GM19372 (cell line): Measurements from ENCODE around the gene FAM107B.
"Not testable (repeated sequence)": the region's sequence is repeated elsewhere in the genome, so short reads cannot be mapped to it uniquely, and the experiment has no call there.

Experiments used
- ATAC-seq: cut with Tn5 transposase; IDR thresholded peaks from one replicate; pipeline ENCODE4 v1.9.1; 2021; ENCODE audit warnings: mild to moderate bottlenecking, low read depth, moderate library complexity; ENCODE audit not compliant: unreplicated experiment

The FAM107B gene

DNA sequence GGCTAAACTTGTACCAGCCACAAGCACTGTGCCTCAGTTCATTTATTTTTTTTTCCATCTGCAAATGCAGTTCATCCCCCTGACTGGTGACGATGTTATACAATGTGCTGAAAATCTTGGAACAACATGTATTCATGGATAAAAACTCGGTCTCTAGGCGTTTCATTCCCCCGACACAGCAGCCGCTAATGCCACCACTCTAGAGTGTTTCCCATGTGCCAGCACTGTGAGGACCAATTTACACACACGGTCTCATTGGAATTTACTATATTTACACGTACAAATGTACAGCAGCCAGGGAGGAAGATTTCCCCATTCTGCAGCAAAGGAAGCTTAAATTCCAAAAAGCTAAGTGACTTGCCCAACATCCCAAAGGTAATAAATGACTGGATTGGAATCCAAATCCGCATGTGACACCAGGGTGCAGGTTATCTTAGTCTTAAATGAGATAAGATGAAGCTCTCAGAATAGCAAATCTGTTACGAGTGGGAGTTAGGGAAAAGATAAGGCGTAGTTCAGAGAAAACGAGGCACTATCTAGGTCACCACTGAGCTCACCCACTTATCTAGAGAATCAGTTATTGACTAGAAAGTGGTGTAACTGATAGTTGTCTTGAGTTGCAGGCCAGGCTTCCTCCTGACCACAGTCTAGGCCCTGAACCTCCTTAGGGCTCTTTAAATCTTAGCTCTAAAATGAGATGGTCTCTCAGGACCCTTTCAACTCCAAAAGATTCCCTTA is 36.7 kb downstream of the FAM107B start:
- no peak for ATAC-seq

DNA sequence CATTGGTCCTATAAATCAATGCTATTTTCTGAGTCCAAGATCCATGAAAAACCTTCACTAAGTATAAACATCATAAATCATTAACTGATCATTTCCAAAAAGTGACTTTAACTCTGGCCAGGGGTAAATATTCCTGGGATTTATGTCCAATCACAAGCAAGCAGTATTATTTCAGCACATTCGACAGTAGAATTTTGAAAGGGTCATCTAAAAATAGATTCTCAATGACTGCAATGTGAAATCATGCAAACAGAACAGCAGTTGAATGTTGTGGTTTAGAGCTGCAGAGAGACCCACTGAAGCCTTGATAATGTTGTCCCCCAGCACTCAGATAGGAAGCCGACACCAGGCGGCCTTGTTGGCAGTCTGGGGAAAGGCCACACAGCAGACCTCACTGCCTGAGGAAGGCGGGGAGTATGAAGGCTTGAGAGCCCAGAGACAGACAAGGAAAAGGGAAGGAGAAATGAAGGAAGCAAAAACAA is 38.1 kb downstream of the FAM107B start:
- ATAC-seq: no peak

DNA sequence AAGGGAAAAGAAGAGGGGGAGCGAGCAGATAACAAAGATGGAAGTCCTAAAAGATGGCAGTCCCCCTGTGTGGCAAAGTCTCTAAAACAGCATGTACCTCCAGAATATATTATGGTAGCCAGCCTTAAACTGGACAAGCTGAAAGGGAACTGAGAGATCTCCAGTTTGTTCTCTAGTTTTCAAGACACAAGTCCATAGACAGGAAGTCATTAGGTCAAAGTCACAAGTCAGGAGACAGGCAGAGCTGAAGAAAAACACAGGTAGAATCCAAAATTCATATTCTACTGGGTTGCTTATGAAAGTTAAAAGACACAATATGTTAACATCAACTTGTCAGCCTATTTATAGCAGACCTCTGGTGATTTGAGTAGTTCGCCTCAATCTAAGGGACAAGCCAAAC is 38.7 kb downstream of the FAM107B start:
- ATAC-seq: no peak

DNA sequence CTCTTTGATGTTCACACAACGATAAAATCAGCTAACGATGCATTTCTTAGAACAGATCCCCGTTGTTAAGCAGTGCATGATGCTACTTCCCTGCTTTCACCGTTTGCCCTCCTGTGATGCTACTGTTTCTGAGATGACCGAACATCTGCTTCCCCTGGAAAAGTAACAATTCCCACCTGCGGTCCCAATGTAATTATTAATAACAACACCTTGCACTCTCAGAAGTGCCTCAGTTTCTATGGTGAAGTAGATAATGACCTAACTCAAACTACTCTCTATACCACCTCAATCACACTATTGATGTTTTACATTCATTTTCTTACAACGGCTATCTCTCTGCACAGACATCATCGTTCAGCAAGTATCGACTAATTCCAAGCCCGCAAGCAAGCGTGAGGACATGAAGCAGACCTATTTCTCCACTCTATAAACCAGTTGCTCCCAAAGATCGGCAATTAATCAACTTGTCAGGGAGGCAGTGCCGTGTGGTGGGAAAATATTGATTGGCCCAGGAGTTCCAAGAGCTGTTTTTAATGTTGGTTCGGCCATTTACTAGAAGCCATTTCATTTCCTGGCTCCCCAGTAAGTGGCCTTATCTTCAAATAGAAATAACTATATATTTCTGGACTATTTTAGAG is 42.7 kb downstream of the FAM107B start:
- no peak for ATAC-seq

DNA sequence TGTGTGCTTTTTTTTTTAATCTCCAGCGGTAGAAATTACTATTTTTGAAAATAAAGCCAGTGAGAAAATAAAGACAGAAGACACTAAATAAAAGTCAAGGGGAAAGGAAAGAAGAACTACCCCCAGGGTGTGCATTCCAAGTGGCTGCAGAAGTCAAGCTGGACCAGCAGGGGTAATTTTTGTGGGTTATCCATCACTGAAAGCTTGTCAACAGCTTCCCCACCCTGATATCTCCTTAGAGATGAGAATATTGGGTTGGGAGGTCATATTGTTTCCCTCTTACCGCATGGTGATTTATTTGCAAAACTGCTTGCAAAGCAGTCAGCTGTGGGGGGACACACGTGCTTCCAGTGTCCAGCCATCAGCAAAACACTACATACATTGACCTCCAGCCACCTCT is 46.4 kb downstream of the FAM107B start:
- ATAC-seq: no peak

DNA sequence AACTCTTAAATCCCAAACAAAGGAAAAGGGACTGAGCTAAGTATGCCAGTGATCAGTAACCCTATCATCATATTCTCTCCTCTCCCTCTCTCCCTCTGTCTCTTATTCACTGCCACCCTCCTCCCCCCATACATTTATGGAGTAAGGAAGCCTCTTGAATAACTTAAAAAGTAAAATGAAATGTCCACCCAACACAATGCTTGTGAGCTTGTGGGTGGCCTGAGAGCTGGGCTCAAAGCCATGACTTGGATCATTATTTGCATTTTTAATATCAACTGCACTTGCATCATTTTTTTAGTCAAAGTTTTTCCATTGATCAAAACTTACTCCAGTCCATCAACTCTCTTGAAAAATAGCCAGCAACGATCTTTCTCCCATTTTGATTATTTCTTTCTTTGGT is 46.8 kb downstream of the FAM107B start:
- no peak for ATAC-seq

DNA sequence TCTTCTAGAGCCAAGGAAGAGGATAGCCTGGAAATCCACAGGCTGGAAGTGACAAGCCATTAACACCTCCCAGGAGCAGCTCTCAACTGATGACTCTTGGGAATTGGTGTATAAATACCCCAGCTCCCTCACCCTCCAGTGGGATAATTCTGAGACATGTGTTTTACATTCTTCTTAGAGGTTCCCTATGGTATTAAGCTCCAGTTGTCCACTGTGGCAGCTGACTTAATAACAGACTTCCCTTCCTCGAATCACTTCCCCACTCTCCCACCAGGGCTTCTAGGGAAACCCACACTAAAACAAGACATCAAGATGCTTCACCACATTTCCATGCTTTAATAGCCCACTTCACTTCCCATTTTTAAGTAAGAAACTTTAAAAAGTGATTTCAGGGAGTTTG is 47.2 kb downstream of the FAM107B start:
- no peak for ATAC-seq

DNA sequence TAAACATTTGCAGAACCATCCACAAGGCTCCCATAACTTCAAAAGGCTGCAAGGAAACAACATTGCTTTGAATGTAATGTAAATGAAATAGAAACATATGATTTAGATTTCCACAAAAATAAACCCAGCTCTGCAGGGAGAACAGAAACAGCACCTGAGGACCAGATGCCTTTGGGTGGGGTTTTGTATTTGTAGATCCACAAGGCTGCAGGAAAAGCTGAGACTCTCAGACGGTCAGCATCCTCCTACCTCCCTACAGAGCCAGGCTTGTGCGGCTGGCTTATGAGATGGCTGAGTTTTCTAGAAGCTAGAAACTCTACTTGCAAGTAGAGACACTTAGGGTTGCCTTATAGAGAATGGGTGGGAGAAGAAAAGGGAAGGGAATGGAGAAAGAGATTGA is 49.8 kb downstream of the FAM107B start:
- ATAC-seq: no peak

DNA sequence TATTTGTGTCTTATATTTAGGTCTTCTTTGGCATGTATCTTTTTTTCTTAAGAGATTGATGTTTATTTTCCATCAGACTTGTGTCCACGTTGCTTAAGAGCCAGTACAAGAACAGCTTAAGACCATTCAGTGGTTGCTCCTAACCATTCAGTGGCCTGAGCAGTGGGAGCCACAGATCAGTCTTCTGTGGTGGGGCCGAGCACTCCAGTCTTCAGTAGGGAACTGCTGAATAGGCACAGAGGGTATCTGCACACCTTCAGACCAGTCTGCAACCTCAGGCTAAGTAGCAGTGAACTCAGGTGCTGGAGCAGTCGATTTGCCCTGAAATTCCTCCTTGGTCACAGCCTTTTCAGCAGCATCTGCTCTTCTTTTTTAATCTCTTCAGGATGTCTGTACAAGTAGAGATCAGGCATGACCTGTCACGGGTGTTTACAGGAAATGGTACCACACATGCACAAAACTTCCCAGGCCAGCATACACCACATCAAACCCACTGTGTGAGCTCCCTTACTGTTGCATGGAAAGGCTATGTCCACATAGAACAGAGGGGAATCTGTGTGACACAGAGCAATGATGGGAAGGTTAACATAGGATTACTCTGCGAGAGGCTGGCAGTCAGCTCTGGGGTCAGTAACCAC is 51.5 kb downstream of the FAM107B start:
- no peak for ATAC-seq

DNA sequence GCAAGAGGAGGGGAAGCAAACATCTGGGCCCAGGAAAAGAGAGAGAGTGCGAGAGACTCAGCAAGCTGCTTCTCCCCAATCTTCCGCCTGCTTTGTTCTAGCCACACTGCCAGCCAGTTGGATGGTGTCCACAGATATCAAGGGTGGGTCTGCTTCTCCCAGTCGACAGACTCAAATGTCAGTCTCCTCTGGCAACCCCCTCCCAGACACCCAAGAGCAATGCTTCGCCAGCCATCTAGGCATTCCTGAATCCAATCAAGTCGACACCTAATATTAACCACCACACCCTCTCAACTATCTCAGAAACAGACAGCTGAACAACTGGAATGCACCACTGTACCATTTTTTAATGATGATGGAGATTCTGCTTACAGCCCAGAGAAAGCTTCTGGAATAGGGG is 57.1 kb downstream of the FAM107B start:
- ATAC-seq: no peak

DNA sequence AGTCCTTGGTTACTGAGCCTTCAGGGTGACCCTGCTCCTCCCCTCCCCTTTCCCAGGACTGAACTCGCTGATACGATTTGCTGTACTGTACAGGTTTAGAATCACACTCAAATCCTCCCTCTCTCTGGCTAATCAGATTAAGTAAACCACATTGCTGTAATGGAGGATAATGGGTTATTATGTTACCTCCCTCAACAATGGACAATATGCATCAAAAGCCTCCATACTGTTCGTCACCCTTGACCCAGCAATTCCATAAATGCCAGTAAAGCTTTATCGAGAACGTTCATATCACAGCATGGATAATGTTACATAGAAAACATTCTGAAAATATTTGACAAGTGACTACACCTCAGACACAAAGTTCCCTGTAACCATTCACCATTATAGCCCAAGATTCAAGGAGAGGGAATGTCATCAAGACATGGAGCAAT is 61.7 kb downstream of the FAM107B start:
- ATAC-seq: no peak

DNA sequence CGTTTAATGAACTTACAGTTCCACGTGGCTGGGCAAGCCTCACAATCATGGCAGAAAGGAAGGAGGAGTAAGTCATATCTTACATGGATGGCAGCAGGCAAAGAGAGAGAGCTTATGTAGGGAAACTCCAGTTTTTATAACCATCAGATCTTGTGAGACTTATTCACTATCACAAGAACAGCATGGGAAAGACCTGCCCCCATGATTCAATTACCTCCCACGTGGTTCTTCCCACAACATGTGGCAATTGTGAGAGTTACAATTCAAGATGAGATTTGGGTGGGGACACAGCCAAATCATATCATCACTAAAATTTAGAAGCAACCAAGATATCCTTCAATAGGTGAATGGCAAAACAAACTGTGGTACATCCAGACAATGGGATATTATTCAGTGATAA is 65.4 kb downstream of the FAM107B start:
- not testable (repeated sequence) for ATAC-seq

DNA sequence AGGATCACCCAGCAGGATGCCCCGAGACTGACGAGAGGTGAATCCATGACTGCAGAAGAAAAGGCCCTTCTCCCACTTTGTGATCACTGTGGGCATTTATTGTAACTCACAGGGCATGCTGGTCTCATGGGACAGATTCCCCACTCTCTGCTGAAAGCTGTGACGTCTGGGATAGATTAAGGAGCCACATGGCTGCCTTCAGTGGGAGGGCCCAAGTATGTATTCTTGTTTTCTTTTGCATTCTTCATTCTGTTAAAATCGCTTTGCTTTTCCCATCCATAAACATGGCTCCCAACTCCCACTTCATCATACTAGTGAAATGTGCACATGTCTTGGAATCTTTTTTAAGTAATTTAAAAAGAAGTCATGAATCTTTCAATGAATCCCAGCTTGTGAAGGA is 67.2 kb downstream of the FAM107B start:
- ATAC-seq: no peak

DNA sequence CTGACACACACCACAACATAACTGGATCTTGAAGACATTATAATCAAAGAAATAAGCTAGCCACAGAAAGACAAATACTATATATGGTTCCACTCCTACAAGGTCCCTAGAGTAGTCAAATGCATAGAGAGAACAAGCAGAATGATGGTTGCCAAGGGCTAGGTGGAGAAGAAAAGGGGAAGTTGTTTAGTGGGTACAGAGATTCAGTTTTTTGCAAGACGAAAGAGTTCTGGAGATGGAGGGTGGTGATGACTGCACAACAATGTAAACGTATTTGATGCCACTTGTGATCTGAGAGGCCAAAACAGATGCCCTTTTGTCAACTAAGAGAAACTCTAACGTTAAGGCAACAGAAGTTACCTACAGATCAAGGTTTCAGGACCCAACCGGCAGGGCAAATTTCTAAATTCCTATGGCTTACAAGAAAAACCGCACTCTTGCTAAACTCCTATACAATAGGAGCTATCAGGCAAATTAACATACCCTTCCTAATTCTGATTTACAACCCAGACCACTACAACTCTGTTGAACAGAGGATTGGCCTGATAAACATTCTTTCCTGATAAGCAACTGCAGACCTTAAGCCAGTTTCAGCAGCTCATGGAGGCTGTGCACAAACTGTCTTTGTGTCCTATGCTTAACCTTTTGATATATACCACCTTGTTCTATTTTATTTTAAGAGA is 69.0 kb downstream of the FAM107B start:
- ATAC-seq: no peak

DNA sequence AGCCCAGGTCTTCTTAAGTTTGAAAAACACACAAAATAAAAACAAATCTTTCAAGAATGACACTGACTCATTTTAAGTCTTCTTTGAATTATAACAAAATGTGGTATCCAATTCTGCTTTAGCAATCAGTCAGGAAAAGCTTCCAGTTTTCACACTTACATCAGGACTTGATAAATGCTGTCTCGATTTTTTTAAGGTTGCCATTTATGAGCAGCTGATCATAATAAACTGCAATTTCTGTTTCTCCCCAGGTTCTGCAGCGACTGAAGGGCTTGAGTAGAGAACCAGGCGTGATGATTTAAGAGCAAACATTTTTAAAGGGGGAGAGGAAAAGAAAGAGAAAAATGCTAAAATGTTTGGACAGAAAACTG is 71.1 kb downstream of the FAM107B start:
- ATAC-seq: no peak

DNA sequence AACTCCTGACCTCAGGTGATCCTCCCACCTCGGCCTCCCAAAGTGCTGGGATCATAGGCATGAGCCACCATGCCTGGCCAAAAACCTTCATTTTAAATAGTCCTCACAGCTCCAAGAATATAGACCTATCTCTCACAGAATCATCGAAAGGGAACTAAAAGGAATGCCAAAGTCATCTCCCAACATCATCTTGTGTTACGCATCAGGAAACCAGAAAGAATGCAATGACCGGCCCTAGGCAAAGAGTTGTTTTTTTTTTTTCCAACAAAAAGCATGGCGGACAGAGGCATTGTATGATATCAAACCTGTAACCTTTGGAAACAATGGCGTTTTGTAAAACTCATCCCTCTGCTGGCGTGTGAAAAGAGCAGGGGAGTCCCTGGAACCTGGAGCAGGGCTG is 73.2 kb downstream of the FAM107B start:
- no peak for ATAC-seq

DNA sequence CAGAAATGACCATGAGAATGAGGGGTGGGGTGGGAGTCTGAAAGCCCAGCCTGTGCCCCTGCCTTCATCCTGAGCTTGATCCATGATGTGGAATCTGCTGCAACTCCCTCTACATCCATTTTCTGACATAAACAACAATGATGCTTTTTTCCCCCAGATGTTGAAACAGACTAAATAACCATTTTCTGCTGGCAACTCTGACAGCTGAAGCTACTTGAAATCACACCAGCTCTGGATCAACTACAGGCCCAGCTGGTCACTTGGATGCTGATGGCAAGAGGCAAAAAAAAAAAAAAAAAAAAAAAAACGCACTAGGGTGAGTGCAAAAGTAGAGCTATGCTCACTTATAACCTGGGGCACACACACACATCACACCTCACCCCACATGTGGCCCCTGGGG is 74.2 kb downstream of the FAM107B start:
- no peak for ATAC-seq

DNA sequence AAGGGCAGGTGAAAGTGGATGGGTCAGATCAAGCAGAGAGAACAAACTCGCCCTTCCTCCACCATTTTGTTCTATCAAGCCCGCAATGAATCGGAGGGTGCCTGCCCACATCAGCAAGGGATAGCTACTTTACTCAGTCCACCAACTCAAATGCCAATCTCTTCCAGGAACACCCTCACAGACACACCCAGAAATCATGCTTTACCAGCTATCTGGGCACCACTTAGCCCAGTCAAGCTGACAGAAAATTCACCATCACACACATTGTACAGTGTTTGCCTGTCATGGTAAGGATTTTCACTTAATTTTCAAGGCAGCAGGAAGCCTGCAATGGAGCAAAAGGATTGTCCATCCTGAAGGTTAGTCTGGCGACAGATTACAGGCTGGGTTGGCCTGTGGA is 75.2 kb downstream of the FAM107B start:
- ATAC-seq: no peak

DNA sequence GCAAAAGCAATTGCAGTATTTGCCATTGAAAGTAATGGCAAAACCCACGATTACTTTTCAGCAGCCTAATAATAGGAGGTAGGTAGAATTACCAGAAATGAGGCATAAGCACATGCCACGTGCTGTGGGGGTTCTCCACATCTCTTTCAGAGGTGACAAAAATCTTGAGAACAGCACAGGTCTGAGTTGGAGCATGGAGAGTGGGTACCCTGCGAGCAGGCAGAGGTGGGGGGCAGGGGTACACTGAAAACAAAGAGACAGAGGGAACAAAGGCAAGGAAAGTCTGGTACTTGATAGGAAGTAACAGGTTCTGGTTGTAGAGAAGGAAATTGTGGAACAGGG is 75.9 kb downstream of the FAM107B start:
- no peak for ATAC-seq

DNA sequence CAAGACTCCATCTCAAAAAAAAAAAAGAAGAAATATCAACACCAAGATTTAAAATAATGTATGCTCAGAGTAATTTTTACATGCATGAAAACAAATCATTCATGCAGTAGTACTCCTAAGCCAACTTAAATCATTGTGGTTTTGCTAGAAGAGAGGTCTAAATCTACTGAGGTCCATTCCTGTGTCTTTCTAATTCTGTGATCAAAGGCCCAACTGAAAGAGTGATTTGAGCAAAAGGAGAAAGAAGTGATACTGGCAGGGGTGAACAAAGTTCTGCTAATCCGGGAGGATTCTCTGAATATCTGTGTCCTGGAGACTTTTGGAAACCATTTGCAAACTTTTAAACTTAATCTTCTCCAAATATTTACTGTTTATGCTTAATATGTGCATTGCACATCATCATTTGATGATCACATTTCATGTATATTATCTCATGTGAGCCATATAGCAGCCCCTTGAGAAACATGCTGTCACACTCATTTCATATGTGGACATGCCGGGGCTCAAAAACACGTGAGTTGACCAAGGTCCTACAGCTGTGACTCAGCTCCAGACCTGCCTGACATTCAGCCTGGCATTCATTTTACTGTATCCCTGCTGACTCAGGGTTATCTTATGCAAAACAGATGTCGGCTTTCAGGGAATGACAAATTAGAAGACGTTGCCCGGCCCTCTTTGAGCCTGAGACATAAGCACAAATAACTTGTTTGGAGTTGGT is 76.4 kb downstream of the FAM107B start:
- ATAC-seq: no peak

DNA sequence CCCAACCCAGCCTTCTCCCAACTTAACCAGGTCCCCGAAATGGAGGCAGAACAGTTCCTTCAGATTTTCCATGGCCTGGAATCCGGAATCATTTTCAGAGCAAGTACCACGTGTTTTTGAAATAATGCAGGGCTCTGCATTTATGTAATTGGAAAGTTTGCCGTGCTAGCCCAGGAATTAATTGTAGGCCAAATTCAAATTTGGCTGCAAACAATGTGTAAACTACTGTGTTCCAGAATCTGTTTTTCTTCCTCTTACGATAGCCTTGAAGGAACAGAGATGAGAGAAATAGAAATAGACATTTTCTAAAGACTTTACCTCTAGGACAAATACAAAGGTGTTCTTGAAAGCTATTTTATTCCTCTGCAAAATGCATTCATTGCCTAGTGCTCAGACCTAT is 77.4 kb downstream of the FAM107B start:
- no peak for ATAC-seq
